ENCODE data around the gene KRT9.
"Not testable (repeated sequence)": the region's sequence is repeated elsewhere in the genome, so short reads cannot be mapped to it uniquely, and the experiment has no call there.

Gene KRT9

GRCh38 chr17:41544491-41544892, 27.4 kb downstream of the KRT9 start:
- no peak for DNase-seq

- DNase-seq = not testable (repeated sequence)
Measured at GRCh38 chr17:41542786-41543185, 29.1 kb downstream of the KRT9 start.

DNA sequence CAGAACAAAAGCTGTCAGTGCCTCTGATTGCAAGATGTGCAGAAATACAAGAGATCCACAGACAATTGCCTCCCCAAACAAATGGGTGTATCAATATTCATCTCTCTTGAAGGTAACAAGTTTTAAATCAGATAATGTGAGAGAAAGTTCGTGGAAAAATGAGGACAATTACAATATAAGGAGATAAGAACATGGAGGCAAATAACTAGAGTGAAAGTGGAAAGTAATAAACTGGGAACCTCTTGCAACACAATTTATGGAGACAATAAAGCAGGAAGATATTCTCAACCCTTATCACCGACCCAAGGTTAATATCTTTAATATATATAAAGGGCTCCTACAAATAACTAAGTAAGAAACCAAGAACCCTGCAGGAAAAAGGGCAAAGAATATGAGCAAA, 29.5 kb downstream of the KRT9 start:
- DNase-seq = no peak

GRCh38 chr17:41540921-41541625, 30.8 kb downstream of the KRT9 start:
- DNase-seq = no peak

GRCh38 chr17:41539979-41540701, 31.7 kb downstream of the KRT9 start:
- DNase-seq = no peak

DNA sequence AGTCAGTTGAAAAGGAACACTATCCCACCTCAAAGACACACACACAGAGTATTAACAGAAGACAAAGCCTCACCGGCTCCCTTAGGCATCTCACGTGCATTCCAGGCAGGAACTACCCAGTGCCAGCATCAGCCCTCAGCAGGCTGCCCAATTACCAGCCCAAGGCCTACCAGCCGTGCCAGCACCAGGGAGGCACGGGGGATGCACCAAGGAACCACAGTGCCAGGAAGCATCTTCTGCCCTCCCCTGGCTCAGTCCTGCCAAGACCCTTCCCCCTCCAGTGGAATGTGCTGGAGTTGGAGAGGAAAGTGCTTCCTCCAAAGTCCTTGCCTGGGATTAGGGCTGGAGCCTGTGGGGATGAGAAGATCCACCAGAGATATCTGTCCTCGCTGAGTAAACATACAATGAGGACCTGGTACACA, 32.8 kb downstream of the KRT9 start:
- DNase-seq = no peak

DNA sequence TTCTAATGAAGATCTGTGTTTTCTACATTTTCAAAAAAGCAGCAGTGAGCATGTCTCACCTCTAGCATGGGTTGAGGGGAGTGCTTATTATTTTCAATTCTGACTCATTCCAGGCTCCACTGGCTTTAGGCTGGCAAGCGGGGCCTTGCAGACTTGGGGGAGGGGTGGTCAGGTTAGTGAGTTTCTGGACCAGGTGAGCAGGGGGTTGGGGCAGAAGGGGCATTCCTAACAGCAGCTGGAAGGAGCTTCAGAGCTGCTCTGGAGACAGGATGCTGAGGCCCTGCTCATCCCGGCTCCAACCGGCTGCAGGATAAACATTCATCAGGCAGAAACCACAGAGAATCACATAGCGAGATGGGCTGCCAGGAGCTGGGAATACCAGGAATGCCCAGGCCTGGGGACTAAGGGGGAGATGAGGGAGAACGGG, 33.3 kb downstream of the KRT9 start:
- DNase-seq = no peak

GRCh38 chr17:41537990-41538389, 33.9 kb downstream of the KRT9 start:
- DNase-seq = no peak

- no peak for DNase-seq
Measured at GRCh38 chr17:41537614-41537954, 34.3 kb downstream of the KRT9 start.

DNA sequence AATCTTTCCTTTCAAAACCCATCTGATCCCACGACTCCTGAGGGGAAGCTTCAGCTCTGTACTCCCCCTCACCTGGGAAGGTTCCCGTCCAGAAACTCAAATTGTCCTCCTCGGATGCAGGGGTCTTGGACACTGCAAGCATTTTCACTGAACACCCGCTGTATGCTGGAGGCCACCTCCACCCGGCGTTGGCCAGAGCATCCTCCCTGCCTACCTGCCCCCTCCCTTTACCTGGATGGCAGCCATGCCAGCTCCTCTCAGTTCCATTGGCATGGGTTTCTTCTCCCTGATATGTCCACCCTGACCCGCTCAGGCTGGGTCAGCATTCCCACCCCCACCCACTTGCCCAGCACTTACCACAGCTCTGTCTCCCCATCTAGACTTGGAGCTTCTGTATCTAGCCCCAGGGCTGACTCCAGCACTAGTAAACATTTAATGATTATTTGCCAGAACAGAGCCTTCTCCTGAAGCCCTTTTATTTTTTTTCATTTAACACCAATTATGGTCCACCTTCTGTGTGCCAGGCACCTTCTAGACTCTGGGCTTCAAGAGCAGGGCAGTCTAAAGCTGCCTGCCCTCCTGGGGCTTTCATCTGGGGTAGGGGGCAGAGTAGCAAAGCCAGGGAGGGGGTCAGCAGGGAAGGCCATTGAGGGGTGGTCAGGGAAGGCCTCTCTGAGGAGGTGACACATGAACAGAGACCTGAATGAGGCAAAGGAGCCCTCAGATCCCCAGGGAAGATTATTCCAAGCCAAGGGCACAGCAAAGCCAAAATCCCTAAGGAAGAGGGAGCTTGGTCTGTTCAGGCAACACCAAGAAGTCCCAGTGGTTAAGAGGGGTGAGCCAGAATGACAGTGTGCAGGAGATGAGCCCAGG, 34.9 kb downstream of the KRT9 start:
- DNase-seq = no peak

DNA sequence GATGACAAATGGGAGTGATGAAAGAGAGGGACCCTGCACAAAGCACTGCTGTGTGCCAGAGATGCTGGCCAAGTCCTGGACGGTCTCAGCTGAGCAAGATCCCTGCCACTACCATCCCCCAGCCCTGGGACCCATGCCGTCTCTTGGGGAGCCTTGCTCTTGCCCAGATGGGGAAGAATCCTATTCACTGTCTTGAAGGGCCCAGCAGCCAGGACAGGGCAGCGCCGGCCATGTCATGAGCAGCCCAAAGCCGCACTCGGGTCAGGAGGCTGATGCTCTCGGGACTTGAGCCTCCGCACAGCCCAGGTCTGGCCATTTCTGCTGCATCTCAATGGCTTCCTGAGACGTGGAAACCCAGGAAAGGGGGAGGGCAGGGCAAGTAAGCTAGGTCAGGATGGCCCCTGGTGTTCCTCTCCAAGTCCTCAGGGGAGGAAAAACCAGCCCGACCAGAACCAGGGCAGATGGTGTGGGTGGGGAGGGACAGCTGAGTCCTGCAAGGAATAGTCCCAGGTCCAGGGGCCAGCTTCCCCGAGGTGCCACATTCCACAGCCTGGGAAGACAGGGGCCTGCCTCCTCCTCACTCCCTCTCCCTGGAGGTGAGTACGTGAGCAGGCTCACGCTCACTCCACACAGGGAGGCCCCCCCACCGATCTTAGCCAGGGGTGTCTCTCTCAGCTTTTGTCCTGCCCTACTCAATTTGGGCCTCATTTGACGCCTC, 35.9 kb downstream of the KRT9 start:
- no peak for DNase-seq

- no peak for DNase-seq
Measured at GRCh38 chr17:41534899-41535546, 36.8 kb downstream of the KRT9 start.

DNA sequence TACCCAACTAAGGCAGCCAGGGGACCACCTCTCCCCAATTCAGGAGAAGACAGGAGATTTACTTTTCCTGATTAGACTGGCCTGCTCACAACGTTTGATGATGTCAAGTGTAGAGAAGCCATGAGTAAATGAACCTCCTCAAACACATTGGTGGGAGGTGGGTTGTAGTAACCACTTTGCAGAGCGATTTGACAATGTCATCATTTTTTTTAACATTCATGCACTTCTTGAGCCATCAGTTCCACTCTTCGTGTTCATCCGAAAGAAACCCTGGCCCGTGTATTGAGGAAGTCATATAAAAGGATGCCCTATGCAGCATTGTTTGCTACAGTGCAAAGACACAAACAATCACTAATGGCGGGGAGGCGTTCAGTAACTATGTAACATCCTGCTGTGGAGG, 38.2 kb downstream of the KRT9 start:
- DNase-seq = no peak

GRCh38 chr17:41532947-41533570, 38.8 kb downstream of the KRT9 start:
- DNase-seq = no peak

DNA sequence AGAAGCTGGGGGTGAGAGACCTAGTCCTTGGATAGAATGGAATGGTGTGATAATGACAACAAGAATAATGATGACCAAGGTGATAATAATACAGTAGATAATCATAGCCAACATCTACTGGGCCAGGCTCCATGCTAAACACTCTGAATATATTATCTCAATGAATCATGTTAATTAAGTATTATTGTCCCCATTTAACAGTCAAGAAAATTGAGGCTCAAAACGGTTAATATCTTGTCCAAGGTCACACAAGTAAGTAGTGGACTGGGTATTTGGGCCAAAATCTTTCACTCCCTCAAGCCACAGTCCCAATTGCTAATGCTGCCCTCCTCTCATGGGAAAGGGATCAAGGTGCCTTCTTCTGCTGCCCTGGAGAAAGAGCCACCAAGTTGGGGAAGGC, 39.9 kb downstream of the KRT9 start:
- DNase-seq = no peak

- no peak for DNase-seq
Measured at GRCh38 chr17:41530062-41531048, 41.5 kb downstream of the KRT9 start.

DNA sequence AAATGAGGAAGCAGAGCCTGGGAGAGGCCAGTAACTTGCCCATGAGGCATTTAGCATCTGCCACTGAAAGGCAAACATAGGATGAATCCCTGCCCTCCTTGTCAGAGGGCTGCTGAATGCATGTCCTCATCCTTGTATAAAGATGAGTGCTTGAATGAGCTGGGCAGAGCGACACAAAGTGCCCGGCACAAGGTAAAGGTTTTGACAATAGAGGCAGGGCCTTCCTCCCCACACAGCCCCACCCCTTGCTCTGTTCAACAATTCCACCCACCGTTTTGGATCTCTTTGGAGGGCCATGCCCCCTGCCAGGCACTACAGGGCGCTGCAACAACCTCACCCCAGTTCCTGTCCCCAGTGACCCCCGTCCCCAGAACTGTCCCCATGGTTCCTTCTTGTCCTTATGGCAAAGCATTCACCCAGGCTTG, 42.4 kb downstream of the KRT9 start:
- DNase-seq = no peak

DNA sequence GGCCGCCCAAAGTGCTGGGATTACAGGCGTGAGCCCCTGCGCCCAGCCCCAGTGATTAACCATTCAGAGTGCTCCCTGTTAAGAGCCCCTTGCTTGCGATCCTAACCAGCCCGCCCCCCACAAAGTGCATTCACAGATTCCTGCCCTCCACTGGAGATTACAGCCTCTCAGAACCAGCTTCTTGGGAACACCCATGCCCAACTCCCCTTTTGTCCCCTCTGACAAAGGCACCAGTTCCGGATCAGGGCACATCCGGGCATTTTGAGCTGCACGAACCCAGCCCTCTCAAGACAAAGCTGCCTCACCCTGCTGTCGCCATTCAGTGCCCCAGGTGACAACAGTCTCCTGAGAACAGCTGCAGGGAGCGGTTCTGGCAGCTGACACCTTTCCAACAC, 42.9 kb downstream of the KRT9 start:
- DNase-seq = no peak

- DNase-seq = no peak
Measured at GRCh38 chr17:41527063-41528023, 44.5 kb downstream of the KRT9 start.

All from activated CD8-positive, alpha-beta memory T cell treated with anti-CD3 and anti-CD28 coated beads, Interleukin-2, amount 50 U/mL, for 48 hours (primary cell).